Breast epithelium (tissue), 3 donors: ENCODE measurements around the gene IL17RD.

Experiments used
- POLR2AphosphoS5 ChIP-seq, 3 donors: sonication (generic); formaldehyde crosslinking; IDR thresholded peaks; one replicate each; pipeline ENCODE4 v1.6.1; 2017; ENCODE audit warnings: antibody characterized with exemption in 3 of 3
- TF ChIP-seq, protein P1 (sequence below), 3 donors: fragments of 450-650 bp; IDR thresholded peaks; one replicate each; pipeline ENCODE4 v1.5.1; 2016 to 2017; ENCODE audit warnings: antibody characterized with exemption in 3 of 3, mild to moderate bottlenecking in 3 of 3, moderate library complexity in 3 of 3

DNA sequence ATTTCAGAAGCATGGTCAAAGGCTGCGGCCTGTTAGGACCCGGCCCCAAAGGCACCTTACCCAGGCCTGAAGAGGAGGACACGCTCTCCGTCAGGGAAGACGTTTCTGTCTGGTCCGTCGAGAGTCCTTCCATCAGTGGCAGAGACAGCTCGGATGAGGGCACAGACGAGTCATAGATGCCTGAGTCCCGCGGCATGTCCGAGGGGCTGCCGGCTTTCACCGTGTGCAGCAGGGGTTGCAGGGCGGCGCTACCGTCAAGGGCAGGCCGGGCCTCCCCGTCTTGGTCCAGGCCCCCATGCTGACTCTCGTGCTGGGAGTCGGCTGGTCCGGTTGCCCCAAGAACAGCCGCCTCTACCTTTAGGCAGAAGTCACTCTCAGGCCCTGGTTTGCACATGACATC is 67.6 kb downstream of the IL17RD start:
- TF ChIP-seq POLR2AphosphoS5 (IDR thresholded peaks at IDR 0.05): no peak
- TF ChIP-seq, protein P1, sequence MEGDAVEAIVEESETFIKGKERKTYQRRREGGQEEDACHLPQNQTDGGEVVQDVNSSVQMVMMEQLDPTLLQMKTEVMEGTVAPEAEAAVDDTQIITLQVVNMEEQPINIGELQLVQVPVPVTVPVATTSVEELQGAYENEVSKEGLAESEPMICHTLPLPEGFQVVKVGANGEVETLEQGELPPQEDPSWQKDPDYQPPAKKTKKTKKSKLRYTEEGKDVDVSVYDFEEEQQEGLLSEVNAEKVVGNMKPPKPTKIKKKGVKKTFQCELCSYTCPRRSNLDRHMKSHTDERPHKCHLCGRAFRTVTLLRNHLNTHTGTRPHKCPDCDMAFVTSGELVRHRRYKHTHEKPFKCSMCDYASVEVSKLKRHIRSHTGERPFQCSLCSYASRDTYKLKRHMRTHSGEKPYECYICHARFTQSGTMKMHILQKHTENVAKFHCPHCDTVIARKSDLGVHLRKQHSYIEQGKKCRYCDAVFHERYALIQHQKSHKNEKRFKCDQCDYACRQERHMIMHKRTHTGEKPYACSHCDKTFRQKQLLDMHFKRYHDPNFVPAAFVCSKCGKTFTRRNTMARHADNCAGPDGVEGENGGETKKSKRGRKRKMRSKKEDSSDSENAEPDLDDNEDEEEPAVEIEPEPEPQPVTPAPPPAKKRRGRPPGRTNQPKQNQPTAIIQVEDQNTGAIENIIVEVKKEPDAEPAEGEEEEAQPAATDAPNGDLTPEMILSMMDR (IDR thresholded peaks at IDR 0.05): no peak
